PC-9 (cell line): ENCODE measurements around the gene DISC1. TPM values are rescaled to one million over a fixed set of nuclear protein-coding genes. Genes with fewer than 3 reads are reported as not detected.

ENCODE experiments used
- BruUV-seq: library from RNA; stranded (reverse); fragments of 400-500 nt; replicated peaks from 2 replicates; lab custom pipeline; 2021; lab: Mats Ljungman, UMichigan
- CTCF ChIA-PET: fragments of 300-600 bp; sonication (Branson Sonifier 250); formaldehyde crosslinking; loops from one replicate; lab custom pipeline; 2022; ENCODE audit warnings: antibody characterized with exemption; lab: Charles Lee
- POLR2A ChIA-PET: fragments of 300-600 bp; sonication (Branson Sonifier 250); formaldehyde crosslinking; loops from one replicate; lab custom pipeline; 2022; ENCODE audit warnings: antibody characterized with exemption; ENCODE audit not compliant: unreplicated experiment; lab: Charles Lee
- DNase-seq, 2 experiments: peaks; one replicate each; pipeline versions ENCODE4 v3.0.0 to v3.0.0-alpha.2; 2015 to 2022; ENCODE audit warnings: mixed read lengths in 1 of 2
- H2AFZ ChIP-seq: fragments of 200-600 bp; sonication (generic); 2 replicates; pipeline ENCODE4 v1.8.1; 2017; ENCODE audit warnings: antibody characterized with exemption
- H3F3A ChIP-seq: fragments of 200-600 bp; sonication (generic); 2 replicates; pipeline ENCODE4 v1.8.1; 2017; ENCODE audit warnings: antibody characterized with exemption, mild to moderate bottlenecking, low read depth; ENCODE audit not compliant: insufficient read depth
- H3K27ac ChIP-seq: fragments of 200-600 bp; sonication (generic); 2 replicates; pipeline ENCODE4 v1.6.1; 2016; ENCODE audit warnings: mixed run types
- H3K27me3 ChIP-seq: fragments of 200-600 bp; sonication (generic); 2 replicates; pipeline ENCODE4 v1.6.1; 2016; ENCODE audit warnings: low read depth, mixed run types; ENCODE audit not compliant: insufficient read depth
- H3K36me3 ChIP-seq: fragments of 200-600 bp; sonication (generic); 2 replicates; pipeline ENCODE4 v1.6.1; 2016; ENCODE audit warnings: low read depth, mixed run types
- H3K4me1 ChIP-seq: fragments of 200-600 bp; sonication (generic); replicated peaks from 2 replicates; pipeline ENCODE4 v1.6.1; 2016; ENCODE audit warnings: mixed run types; ENCODE audit not compliant: insufficient read depth
- H3K4me2 ChIP-seq: fragments of 200-600 bp; sonication (generic); 2 replicates; pipeline ENCODE4 v1.6.1; 2017; ENCODE audit warnings: mixed run types
- H3K4me3 ChIP-seq: fragments of 200-600 bp; sonication (generic); 2 replicates; pipeline ENCODE4 v1.6.1; 2016; ENCODE audit warnings: mixed run types
- H3K79me2 ChIP-seq: fragments of 200-600 bp; sonication (generic); 2 replicates; pipeline ENCODE4 v1.6.1; 2017; ENCODE audit warnings: low read depth, mixed run types
- H3K9me2 ChIP-seq: fragments of 200-600 bp; sonication (generic); 2 replicates; pipeline ENCODE4 v1.8.1; 2017; ENCODE audit warnings: mild to moderate bottlenecking; ENCODE audit not compliant: insufficient read depth
- H3K9me3 ChIP-seq: fragments of 200-600 bp; sonication (generic); 2 replicates; pipeline ENCODE4 v1.8.1; 2016; ENCODE audit warnings: low read depth; ENCODE audit not compliant: insufficient read depth
- H4K20me1 ChIP-seq: fragments of 200-600 bp; sonication (generic); 2 replicates; pipeline ENCODE4 v1.8.1; 2017; ENCODE audit not compliant: insufficient read depth
- EZH2 ChIP-seq: fragments of 200-600 bp; sonication (generic); IDR thresholded peaks from 2 replicates; pipeline ENCODE4 v1.8.0; 2017; ENCODE audit warnings: antibody characterized with exemption, low read depth
- intact Hi-C: fragments of 100-400 bp; cut with micrococcal nuclease; formaldehyde crosslinking; loops from one replicate; pipeline ENCODE4 v1.10.0; 2022; ENCODE audit not compliant: unreplicated experiment
- total RNA-seq: library from RNA; stranded (reverse); gene quantifications from 2 replicates; pipeline ENCODE4 v1.2.3, GENCODE V29; 2021
- TF ChIP-seq, protein P1 (sequence below): fragments of 200-600 bp; sonication (generic); conservative IDR thresholded peaks from 2 replicates; pipeline ENCODE4 v1.6.1; 2017; ENCODE audit warnings: mixed run types, antibody characterized with exemption, mild to moderate bottlenecking, moderate library complexity

DISC1 gene
- total RNA-seq, 1 experiment from 2014 or later, result 7.4 TPM

DNA sequence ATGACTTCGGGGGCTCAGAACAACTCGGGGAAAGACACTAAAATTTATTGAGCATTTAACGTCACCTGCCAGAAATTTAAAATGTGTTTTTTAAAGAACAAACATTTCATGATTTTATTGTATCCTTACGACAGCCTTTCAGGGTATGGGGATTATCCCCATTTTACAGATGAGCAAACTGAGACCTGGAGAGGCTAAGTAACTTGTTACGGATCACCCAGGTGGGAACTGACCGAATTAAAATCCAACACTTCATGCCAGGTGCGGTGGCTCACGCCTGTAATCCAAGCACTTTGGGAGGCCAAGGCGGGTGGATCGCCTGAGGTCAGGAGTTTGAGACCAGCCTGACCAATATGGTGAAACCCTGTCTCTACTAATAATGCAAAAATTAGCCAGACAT, 50.9 kb downstream of the DISC1 start:
- CTCF ChIA-PET, result no interaction called here
- no TSS peak for BruUV-seq

GRCh38 chr1:231678011-231678432, 51.4 kb downstream of the DISC1 start:
- Histone ChIP-seq H3K9me2 (no peaks in the 10 kb centered on the region), H4K20me1 (no peaks in the 10 kb centered on the region; the same call in 1 of the 2 replicates), H2AFZ (no peak overlapping the region), H3K4me3 (no peak overlapping the region), H3K4me2 (no peak overlapping the region), H3K79me2 (no peaks in the 10 kb centered on the region), H3K27me3 (no peaks in the 10 kb centered on the region), H3F3A (no peaks in the 10 kb centered on the region), H3K9me3 (no peaks in the 10 kb centered on the region), H3K27ac (no peak overlapping the region), H3K36me3 (no peaks in the 10 kb centered on the region), H3K4me1 (no peaks in the 10 kb centered on the region)
- DNase-seq, result no peak
- BruUV-seq, result no TSS peak
- TF ChIP-seq, protein P1, sequence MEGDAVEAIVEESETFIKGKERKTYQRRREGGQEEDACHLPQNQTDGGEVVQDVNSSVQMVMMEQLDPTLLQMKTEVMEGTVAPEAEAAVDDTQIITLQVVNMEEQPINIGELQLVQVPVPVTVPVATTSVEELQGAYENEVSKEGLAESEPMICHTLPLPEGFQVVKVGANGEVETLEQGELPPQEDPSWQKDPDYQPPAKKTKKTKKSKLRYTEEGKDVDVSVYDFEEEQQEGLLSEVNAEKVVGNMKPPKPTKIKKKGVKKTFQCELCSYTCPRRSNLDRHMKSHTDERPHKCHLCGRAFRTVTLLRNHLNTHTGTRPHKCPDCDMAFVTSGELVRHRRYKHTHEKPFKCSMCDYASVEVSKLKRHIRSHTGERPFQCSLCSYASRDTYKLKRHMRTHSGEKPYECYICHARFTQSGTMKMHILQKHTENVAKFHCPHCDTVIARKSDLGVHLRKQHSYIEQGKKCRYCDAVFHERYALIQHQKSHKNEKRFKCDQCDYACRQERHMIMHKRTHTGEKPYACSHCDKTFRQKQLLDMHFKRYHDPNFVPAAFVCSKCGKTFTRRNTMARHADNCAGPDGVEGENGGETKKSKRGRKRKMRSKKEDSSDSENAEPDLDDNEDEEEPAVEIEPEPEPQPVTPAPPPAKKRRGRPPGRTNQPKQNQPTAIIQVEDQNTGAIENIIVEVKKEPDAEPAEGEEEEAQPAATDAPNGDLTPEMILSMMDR, result no peak
- TF ChIP-seq EZH2, result no peak
- ChIA-PET CTCF (no interaction called here), POLR2A (no interaction called here)
- intact Hi-C loops, result no loop called here

More for the DNA sequence above, 50.9 kb downstream of the DISC1 start:
- no peak for DNase-seq
- Histone ChIP-seq H3K36me3 (no peaks in the 10 kb centered on the region), H3K27me3 (no peaks in the 10 kb centered on the region), H3K4me2 (no peak overlapping the region), H3F3A (no peaks in the 10 kb centered on the region), H3K4me3 (no peak overlapping the region), H3K4me1 (no peaks in the 10 kb centered on the region), H3K79me2 (no peaks in the 10 kb centered on the region), H3K27ac (no peak overlapping the region), H3K9me2 (no peaks in the 10 kb centered on the region), H2AFZ (no peak overlapping the region), H4K20me1 (no peaks in the 10 kb centered on the region; the same call in 1 of the 2 replicates), H3K9me3 (no peaks in the 10 kb centered on the region)
- POLR2A ChIA-PET, result no interaction called here
- TF ChIP-seq, protein P1, result no peak
- TF ChIP-seq EZH2, result no peak
- intact Hi-C loops, result no loop called here

DNA sequence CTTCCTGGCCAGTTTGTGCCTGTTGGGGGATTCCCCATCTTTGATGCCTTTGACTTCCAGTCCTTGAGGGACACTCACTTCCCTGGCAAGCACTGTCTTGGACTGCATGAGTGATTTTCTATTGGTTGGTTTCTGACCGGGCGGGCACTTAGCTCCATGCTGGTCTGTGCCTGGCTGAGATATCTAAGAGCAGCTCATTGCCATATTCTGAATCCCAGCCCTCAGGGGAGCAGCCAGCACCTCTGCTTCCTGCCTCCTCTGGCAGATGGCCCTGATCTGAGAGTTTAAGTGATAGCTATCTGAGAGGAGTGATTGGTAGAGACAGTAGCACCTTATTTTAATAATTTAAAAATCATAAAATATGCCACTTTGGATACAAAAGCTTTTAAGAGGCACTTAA, 52.5 kb downstream of the DISC1 start:
- POLR2A ChIA-PET, result no interaction called here
- Histone ChIP-seq H4K20me1 (no peaks in the 10 kb centered on the region; the same call in 1 of the 2 replicates), H3K9me3 (no peaks in the 10 kb centered on the region), H2AFZ (no peak overlapping the region), H3K9me2 (no peaks in the 10 kb centered on the region), H3K27ac (no peak overlapping the region), H3K27me3 (no peaks in the 10 kb centered on the region), H3K4me2 (no peak overlapping the region), H3K4me1 (no peaks in the 10 kb centered on the region), H3K79me2 (no peaks in the 10 kb centered on the region), H3K4me3 (no peak overlapping the region), H3F3A (no peaks in the 10 kb centered on the region), H3K36me3 (no peaks in the 10 kb centered on the region)
- DNase-seq, result no peak
- BruUV-seq, result no TSS peak
- TF ChIP-seq EZH2, result no peak
- TF ChIP-seq, protein P1, result no peak
- intact Hi-C loops, result no loop called here
- CTCF ChIA-PET, result no interaction called here
